Activated CD4-positive, alpha-beta T cell treated with anti-CD3 and anti-CD28 coated beads, Interleukin-2, amount 10 ng/mL, durations not matched to agents 7 days and 5 days (primary cell): ENCODE measurements around the gene XNDC1N. TPM values are rescaled to one million over a fixed set of nuclear protein-coding genes. Genes with fewer than 3 reads are reported as not detected.
"Not testable (repeated sequence)": the region's sequence is repeated elsewhere in the genome, so short reads cannot be mapped to it uniquely, and the experiment has no call there.

ENCODE experiments used
- CTCF ChIA-PET: fragments of 350-600 bp; sonication (Branson Sonifier 250); formaldehyde crosslinking; loops from one replicate; lab custom pipeline; 2021; ENCODE audit warnings: antibody characterized with exemption; lab: Charles Lee
- POLR2A ChIA-PET: fragments of 350-600 bp; sonication (Branson Sonifier 250); formaldehyde crosslinking; loops from one replicate; lab custom pipeline; 2021; ENCODE audit warnings: antibody characterized with exemption; lab: Charles Lee
- DNase-seq: peaks from one replicate; pipeline ENCODE4 v3.0.0-alpha.2; 2020
- H3K27ac Mint-ChIP-seq: one replicate; pipeline ENCODE4 v1.8.0; 2021; ENCODE audit warnings: mild to moderate bottlenecking, moderate library complexity, mixed read lengths
- H3K27me3 Mint-ChIP-seq: one replicate; pipeline ENCODE4 v1.8.0; 2021; ENCODE audit warnings: mixed read lengths
- H3K36me3 Mint-ChIP-seq: one replicate; pipeline ENCODE4 v1.8.0; 2021; ENCODE audit warnings: low read depth, mixed read lengths
- H3K4me1 Mint-ChIP-seq: one replicate; pipeline ENCODE4 v1.8.0; 2021; ENCODE audit warnings: mixed read lengths
- H3K4me3 Mint-ChIP-seq: one replicate; pipeline ENCODE4 v1.8.0; 2021; ENCODE audit warnings: mild to moderate bottlenecking, moderate library complexity, mixed read lengths
- H3K9me3 Mint-ChIP-seq: one replicate; pipeline ENCODE4 v1.8.0; 2021; ENCODE audit warnings: mixed read lengths
- total RNA-seq, 2 experiments: library from RNA; stranded (reverse); gene quantifications; one replicate each; pipeline ENCODE4 v1.2.3, GENCODE V29; 2021

XNDC1N gene
- total RNA-seq, 2 experiments from 2014 or later: 15.5 to 18.7 TPM

GRCh38 chr11:71885806-71886205 is 42.6 kb downstream of the XNDC1N start:
- H3K9me3 Mint-ChIP-seq, POLR2A ChIA-PET, CTCF ChIA-PET: not testable (repeated sequence)

More at GRCh38 chr11:71885806-71886205, 42.6 kb downstream of the XNDC1N start:
- H3K27ac Mint-ChIP-seq, H3K36me3 Mint-ChIP-seq, H3K27me3 Mint-ChIP-seq, H3K4me3 Mint-ChIP-seq, DNase-seq, H3K4me1 Mint-ChIP-seq: not testable (repeated sequence)

Other genes starting within 250 kb of the XNDC1N start
- gene DEFB108B, start 95.4 kb downstream of the XNDC1N start, total RNA-seq: not detected
- not detected for gene DEFB131B, start 50.1 kb downstream of the XNDC1N start, total RNA-seq
- 10 to 100 TPM; 23.8 to 26.4 TPM for gene RNF121, start 452 bp upstream of the XNDC1N start, total RNA-seq
- gene IL18BP, start 70.3 kb upstream of the XNDC1N start, total RNA-seq: 10 to 100 TPM; 15.3 to 16.5 TPM
- gene NUMA1, start 151.9 kb upstream of the XNDC1N start, total RNA-seq: 100 to 1,000 TPM; 217 to 227 TPM
- gene LRRC51, start 152.3 kb upstream of the XNDC1N start, total RNA-seq: 1 to 10 TPM; 9.3 to 9.5 TPM
- gene LAMTOR1, start 174.7 kb upstream of the XNDC1N start, total RNA-seq: 10 to 100 TPM; 68.1 to 70.4 TPM
- not detected for gene TOMT, start 177.3 kb upstream of the XNDC1N start, total RNA-seq
- 10 to 100 TPM; 74.5 to 79.6 TPM for gene ANAPC15, start 184.1 kb upstream of the XNDC1N start, total RNA-seq
- not detected for gene FOLR3, start 207.1 kb upstream of the XNDC1N start, total RNA-seq